ENCODE data around the gene ZCCHC8.

- no peak for TF ChIP-seq CTCF (IDR thresholded peaks at IDR 0.05)
- TF ChIP-seq POLR2A (IDR thresholded peaks at IDR 0.05): no peak
These were observed 4.8 kb upstream of the ZCCHC8 start for GRCh38 chr12:122505419-122506051.

Measured in esophagus squamous epithelium (tissue), 4 donors.